Measurements from ENCODE around the gene UCMA.
"Not testable (repeated sequence)": the region's sequence is repeated elsewhere in the genome, so short reads cannot be mapped to it uniquely, and the experiment has no call there.

UCMA gene, protein sequence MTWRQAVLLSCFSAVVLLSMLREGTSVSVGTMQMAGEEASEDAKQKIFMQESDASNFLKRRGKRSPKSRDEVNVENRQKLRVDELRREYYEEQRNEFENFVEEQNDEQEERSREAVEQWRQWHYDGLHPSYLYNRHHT

DNA sequence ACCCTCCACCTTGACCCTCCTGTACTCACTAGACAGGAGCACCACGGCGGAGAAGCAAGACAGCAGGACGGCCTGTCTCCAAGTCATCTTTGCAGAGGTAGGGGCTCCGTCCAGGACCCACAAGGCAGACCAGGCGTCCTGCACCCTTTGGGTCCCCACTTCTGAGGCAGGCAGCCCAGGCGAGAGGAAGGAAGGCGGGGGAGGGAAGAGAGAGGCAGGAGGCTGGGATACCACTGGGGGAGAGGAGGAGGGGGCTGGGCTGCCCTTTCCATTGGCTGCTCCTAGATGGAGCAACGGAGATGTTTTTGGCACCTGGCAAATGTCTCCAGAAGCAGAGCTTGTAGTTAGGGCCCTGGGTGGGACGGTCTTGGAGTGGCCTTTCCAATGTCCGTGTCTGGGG is at the start of gene UCMA:
Gene UCMA (minus strand): TSS at position 203 of the 400 bp plus-strand sequence. CDS start 116 bp downstream, at position 87.
- no peaks in the 10 kb centered on the region for H3K36me3 Mint-ChIP-seq
- no peaks in the 10 kb centered on the region for H3K4me1 Mint-ChIP-seq
- H3K4me3 Mint-ChIP-seq, result no peak within 1 kb of the TSS
- H3K27ac Mint-ChIP-seq, result no peak within 1 kb of the TSS
- ATAC-seq, result no peak
- no peaks in the 10 kb centered on the region for H3K9me3 Mint-ChIP-seq
- no peak for DNase-seq (ENCODE audit: low spot score in 2 of 2)

DNA sequence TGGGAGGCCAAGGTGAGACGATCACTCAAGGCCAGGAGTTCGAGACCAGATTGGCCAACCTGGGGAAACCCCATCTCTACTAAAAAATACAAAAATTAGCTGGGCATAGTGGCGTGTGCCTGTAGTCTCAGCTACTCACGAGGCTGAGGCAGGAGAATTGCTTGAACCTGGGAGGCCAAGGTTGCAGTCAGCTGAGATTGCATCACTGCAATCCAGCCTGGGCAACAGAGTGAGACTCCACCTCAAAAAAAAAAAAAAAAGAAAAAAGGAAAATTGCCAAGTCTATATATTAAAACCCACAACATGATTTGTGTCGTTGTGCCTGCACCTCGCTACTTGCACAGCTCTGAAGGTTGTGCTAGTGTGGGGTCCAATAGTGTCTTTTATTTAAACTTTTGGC is 48.2 kb upstream of the UCMA start:
- H3K27ac Mint-ChIP-seq; H3K9me3 Mint-ChIP-seq; DNase-seq (ENCODE audit: low spot score in 2 of 2); ATAC-seq; H3K4me3 Mint-ChIP-seq; H3K4me1 Mint-ChIP-seq: not testable (repeated sequence)
- H3K36me3 Mint-ChIP-seq, result peaks cover 21% of the 10 kb centered on the region

DNA sequence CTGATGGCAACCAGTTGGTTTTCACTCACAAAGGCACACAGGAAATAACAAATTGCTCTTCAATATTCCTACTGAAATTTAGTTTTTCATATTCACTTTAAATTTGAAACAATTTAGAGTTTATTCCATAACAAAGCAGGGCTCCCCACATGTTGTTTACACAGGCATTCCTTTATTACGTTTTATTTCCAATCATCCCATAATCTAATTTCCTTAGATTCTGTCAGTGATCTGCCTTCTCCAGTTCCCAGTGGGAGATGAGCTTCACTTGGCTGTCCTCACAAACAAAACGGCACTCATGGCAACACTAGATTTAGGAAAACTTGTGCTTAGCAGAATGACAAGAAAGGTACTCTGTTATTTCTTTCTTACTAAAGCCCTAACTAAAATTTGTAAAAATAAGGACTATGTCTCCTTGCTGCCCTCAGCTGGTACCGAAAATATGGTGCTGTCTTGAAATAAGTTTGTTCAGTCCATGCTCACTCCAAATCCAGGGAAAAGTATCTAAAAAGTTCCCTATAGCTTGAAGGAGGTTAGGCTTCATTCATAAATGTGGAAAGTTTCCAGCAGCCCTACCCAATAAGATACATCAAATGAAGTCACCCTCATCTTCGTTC is 42.7 kb upstream of the UCMA start:
- Mint-ChIP-seq H3K9me3 (no peaks in the 10 kb centered on the region), H3K36me3 (peaks cover 14% of the 10 kb centered on the region), H3K4me3 (no peak overlapping the region), H3K4me1 (peaks cover 2% of the 10 kb centered on the region), H3K27ac (no peak overlapping the region)
- DNase-seq (ENCODE audit: low spot score in 2 of 2) (no peak), ATAC-seq (no peak)

DNA sequence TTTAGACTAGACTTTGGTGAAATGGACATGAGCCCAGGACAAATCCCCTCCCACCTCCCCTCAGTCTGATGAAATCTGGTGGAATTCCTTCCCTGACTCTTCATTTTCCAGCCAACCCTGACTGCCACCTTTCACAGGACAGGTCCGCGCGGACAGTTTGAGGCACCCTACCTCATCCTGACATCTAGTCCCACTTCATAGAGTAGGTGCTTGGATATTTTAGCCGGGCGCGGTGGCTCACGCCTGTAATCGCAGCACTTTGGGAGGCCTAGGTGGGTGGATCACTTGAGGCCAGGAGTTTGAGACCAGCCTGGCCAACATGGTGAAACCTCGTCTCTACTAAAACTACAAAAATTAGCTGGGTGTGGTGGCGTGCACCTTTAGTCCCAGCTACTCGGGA is 42.0 kb upstream of the UCMA start:
- H3K4me1 Mint-ChIP-seq; H3K9me3 Mint-ChIP-seq; H3K36me3 Mint-ChIP-seq; H3K4me3 Mint-ChIP-seq; DNase-seq (ENCODE audit: low spot score in 2 of 2); ATAC-seq; H3K27ac Mint-ChIP-seq: not testable (repeated sequence)

DNA sequence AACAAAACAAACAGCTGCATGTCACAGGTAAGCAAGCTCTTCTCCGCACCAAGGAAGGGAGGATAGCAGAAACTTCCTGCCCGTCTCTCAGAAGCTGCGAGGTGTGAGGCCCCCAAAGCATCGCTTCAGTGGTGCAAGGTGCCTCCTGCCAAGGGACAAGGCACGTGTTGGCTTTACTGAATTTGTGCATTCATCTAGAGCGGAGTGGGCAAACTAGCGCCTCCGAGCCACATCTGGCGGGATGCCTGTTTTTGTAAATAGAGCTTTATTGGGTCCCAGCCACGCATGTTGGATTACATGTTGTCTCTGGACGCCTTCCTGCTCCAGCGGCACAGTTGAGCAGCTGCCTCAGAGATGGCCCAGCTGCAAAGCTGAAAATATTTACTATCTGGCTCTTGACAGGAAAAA is 38.0 kb upstream of the UCMA start:
- ATAC-seq, result no peak
- Mint-ChIP-seq H3K4me1 (peaks cover 11% of the 10 kb centered on the region), H3K4me3 (no peak overlapping the region), H3K36me3 (no peaks in the 10 kb centered on the region), H3K27ac (no peak overlapping the region), H3K9me3 (no peaks in the 10 kb centered on the region)
- DNase-seq (ENCODE audit: low spot score in 2 of 2), result no peak

DNA sequence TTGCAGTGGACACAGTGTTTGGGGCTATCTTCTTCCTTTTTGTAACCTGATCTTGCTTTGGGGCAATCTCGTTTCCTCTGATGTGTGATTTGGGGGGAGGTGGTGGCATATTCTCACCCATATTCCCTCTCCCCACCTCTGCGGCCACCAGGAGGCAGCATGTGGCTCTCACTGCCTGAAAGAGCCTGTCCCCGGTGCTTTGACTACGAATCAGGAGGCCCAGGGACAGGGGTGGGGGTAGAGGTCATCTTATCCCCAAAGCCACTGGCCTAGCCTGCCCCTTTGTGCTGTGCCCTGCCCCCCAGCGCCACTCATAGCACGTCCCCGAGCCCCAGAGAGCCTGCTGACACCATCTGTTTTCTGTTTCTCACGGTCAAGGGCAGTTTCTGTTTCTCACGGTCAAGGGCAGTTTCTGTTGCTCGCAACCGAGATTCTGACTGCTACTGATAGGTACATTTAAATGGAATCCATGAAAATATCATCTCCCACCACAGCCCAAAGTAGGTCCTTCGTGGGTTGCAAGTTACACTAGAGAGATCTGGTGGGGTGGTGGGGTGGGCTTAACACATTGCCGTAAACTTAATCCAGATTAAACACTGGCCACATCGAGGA is 37.5 kb upstream of the UCMA start:
- no peak overlapping the region for H3K4me3 Mint-ChIP-seq

DNA sequence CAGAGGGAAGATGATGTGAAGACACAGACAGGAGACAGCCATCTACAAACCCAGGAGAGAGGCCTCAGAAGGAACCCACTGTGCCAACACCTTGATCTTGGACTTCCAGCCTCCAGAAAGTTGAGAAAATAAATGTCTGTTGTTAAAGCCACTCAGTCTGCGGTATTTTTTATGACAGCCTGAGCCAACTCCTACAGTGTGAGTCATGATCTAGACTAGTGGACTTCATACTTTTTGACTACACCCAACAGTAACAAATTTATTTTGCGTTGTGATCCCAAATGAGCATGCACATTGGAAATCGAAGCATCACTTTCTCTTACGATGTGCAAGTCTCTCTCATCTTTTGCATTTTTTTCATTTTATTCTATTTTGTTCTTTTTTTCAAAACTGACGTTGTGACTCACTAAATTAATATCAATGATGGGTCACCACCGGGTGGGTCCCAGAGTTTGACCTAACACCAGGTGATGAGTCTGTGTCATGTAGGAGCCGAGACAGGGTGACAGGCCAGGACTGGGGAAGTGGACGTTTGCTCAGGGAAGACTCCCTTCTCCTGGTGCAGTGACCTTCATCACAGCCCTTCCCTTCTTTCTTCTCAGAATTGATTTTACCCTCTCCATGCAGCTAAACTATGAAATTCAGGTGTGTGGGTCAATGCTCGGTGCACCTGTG is 36.8 kb upstream of the UCMA start:
- no peaks in the 10 kb centered on the region for H3K9me3 Mint-ChIP-seq
- H3K27ac Mint-ChIP-seq, result peak overlapping the region; percentile 68
- peaks cover 11% of the 10 kb centered on the region for H3K4me1 Mint-ChIP-seq
- H3K36me3 Mint-ChIP-seq, result no peaks in the 10 kb centered on the region
- no peak overlapping the region for H3K4me3 Mint-ChIP-seq
- no peak for DNase-seq (ENCODE audit: low spot score in 2 of 2)
- ATAC-seq, result no peak

More for the DNA sequence above, 37.5 kb upstream of the UCMA start:
- Mint-ChIP-seq H3K27ac (peak overlapping the region; percentile 68), H3K36me3 (no peaks in the 10 kb centered on the region), H3K4me1 (peaks cover 11% of the 10 kb centered on the region), H3K9me3 (no peaks in the 10 kb centered on the region)
- peak; percentile 82 for ATAC-seq
- DNase-seq (ENCODE audit: low spot score in 2 of 2), result peak; percentile 12 to 71

DNA sequence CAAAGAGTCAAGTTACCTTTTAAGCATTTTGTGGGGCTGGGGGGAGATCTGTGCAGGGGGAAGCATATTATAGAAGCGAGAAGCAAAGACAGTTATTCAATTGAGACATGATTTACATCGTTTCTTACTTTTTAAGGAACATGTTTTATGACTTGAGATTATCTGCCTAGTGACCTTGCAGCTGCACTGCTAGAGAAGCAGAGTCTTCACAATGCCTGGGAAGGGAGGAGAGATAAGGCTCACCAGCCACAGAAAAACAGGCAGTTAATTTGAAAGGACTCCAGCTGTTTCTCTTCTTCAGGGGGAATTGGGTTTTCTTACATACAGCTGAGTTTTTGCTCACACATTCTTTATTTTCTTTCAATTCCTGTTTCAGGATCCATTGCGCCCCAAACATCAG is 34.7 kb upstream of the UCMA start:
- no peak for ATAC-seq
- Mint-ChIP-seq H3K9me3 (no peaks in the 10 kb centered on the region), H3K4me3 (no peak overlapping the region), H3K27ac (no peak overlapping the region), H3K36me3 (no peaks in the 10 kb centered on the region), H3K4me1 (peaks cover 11% of the 10 kb centered on the region)
- DNase-seq (ENCODE audit: low spot score in 2 of 2), result no peak

DNA sequence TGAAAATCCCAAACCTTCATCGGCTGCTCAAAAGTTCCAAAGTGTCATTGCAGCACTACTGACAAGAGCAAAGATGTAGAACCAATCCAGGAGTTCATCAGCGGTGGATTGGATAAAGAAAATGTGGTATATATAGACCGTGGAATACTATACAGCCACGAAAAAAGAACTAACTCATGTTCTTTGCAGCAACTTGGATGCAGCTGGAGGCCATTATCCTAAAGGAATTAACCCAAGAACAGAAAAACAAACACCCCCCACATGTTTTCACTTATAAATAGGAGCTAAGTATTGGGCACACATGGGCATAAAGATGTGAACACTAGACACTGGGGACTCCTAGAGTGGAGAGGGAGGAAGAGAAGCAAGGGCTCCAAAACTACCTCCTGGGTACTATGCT is 34.1 kb upstream of the UCMA start:
- no peak overlapping the region for H3K4me3 Mint-ChIP-seq
- H3K9me3 Mint-ChIP-seq, result no peaks in the 10 kb centered on the region
- no peak overlapping the region for H3K27ac Mint-ChIP-seq
- DNase-seq (ENCODE audit: low spot score in 2 of 2) (no peak), ATAC-seq (no peak)
- peaks cover 11% of the 10 kb centered on the region for H3K4me1 Mint-ChIP-seq
- H3K36me3 Mint-ChIP-seq, result no peaks in the 10 kb centered on the region

DNA sequence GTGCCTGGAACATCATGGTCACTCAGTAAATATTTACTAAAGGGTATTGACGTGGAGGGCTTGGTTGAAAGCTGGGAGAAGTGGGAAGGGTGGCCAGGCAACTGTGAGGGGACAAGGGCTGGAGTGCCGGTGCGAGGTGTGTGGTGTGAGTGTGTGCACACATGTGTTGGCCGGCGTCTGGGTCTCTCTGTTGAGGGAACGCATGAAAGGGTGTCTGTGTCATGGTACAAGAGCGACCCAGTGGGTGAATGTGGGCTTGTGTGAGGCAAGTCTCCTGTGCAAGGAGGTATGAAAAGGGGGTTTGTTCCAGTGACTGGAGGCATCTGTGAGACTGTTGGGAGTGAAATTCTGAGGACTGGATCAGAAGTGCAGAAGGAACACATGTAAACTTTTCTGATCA is 29.4 kb upstream of the UCMA start:
- H3K4me1 Mint-ChIP-seq, result no peaks in the 10 kb centered on the region
- DNase-seq (ENCODE audit: low spot score in 2 of 2) (no peak), ATAC-seq (no peak)
- H3K9me3 Mint-ChIP-seq, result no peaks in the 10 kb centered on the region
- H3K36me3 Mint-ChIP-seq, result no peaks in the 10 kb centered on the region
- H3K4me3 Mint-ChIP-seq, result no peak overlapping the region
- H3K27ac Mint-ChIP-seq, result no peak overlapping the region

DNA sequence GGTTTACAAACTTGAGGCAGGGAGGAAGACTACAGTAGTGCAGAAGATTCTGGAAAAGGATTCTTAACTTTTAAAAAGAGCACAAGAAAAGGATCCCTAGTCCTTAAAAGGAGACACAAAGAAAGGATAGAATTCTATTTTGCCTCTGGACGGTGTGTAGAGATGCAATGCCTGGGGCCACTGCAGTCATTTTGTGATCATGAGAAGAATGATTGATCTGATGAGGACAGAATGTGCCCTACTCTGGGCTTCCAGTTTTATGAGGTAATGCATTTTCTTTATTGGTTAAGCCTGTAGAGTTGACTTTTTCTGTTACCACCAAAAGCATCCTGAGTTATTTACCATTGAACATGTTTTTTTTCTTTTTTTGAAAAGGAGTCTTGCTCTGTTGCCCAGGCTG is 28.3 kb upstream of the UCMA start:
- Mint-ChIP-seq H3K36me3 (no peaks in the 10 kb centered on the region), H3K9me3 (no peaks in the 10 kb centered on the region), H3K4me1 (no peaks in the 10 kb centered on the region), H3K27ac (no peak overlapping the region), H3K4me3 (no peak overlapping the region)
- ATAC-seq (no peak), DNase-seq (ENCODE audit: low spot score in 2 of 2) (no peak)

DNA sequence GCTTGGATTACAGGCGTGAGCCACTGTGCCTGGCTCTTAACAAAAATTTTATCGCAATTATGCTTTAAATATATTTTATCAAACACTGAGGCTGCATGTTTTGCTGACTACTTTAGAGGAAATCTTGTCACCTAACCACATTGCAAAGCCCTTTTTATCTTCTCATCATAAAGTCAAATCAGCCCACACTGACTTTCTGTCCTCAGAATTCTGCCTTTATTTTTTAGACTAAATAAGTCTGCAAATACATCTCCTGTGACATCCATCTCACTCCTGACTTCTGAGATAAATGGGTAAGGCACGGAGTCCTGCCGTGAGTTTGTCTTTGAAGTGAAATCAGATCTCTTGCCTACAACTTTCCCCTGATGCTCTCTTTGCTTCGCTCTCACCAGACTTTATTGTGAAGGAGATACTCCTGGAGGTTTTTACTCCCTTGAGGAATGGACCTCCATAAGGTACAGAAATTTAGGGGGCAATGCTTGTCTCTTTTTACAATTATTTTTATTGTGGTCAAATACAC is 23.5 kb upstream of the UCMA start:
- Mint-ChIP-seq H3K4me3 (no peak overlapping the region), H3K36me3 (no peaks in the 10 kb centered on the region), H3K4me1 (no peaks in the 10 kb centered on the region)

DNA sequence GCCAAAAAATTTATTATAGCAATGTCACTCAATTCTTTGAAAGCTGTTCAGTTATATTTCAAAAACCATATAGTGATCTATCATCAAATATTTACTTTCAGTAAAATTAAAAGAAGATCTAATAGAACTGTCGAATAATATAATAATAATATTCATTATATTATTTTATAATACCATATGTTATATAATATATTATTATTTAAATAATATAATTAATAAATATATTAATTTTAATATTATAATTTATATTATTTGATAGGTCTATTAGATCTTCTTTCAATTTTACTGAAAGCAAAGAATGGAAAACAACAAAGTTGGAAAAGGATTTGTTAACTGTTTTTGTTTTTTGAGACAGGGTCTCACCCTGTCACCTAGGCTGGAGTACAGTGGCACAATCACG is 22.5 kb upstream of the UCMA start:
- DNase-seq (ENCODE audit: low spot score in 2 of 2), result no peak
- Mint-ChIP-seq H3K36me3 (no peaks in the 10 kb centered on the region), H3K4me3 (no peak overlapping the region), H3K4me1 (no peaks in the 10 kb centered on the region), H3K27ac (no peak overlapping the region), H3K9me3 (no peaks in the 10 kb centered on the region)
- no peak for ATAC-seq

More for the DNA sequence above, 23.5 kb upstream of the UCMA start:
- H3K27ac Mint-ChIP-seq, result no peak overlapping the region
- DNase-seq (ENCODE audit: low spot score in 2 of 2) (no peak), ATAC-seq (no peak)
- no peaks in the 10 kb centered on the region for H3K9me3 Mint-ChIP-seq

DNA sequence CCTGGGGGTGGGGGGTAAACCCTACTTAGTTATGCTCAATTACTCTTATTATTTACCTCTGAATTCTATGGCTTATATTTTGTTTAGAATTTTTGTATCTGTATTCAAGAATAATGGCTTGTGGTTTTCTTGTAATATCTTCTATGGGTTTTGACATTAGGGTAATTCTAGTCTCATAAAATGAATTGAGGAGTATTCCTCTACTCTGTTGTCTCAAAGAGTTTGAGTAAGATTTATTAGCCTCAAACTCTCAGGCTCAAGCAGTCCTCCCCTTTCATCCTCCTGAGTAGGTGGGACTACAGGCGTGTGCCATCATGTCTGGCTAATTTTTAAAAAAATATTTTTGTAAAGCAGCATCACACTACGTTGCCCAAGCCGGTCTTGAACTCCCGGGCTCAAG is 19.6 kb upstream of the UCMA start:
- H3K4me3 Mint-ChIP-seq, result no peak overlapping the region
- no peaks in the 10 kb centered on the region for H3K9me3 Mint-ChIP-seq
- no peak overlapping the region for H3K27ac Mint-ChIP-seq

DNA sequence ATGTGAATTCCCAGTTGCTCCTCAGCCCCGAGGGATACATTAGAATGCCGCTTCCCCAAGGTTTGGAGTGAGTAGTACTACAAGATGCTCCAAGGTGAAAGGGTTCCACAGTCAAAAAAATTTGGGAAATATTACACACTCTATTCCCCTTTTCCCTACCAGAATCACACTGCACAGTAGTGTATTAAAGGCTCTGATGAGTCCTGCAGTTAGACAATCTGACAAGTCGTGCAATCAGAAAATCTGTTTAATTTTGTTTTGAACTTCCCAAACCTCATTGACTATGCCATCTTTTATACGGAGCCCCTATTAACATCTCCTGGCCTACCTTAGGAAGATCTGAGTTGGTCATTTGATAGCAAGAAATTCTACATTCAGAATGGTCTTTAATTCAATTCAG is 13.6 kb upstream of the UCMA start:
- DNase-seq (ENCODE audit: low spot score in 2 of 2), result no peak
- ATAC-seq, result no peak
- no peaks in the 10 kb centered on the region for H3K36me3 Mint-ChIP-seq
- H3K9me3 Mint-ChIP-seq, result no peaks in the 10 kb centered on the region
- H3K4me3 Mint-ChIP-seq, result no peak overlapping the region
- no peak overlapping the region for H3K27ac Mint-ChIP-seq
- H3K4me1 Mint-ChIP-seq, result no peaks in the 10 kb centered on the region

More for the DNA sequence above, 19.6 kb upstream of the UCMA start:
- no peak for DNase-seq (ENCODE audit: low spot score in 2 of 2)
- ATAC-seq, result no peak
- Mint-ChIP-seq H3K36me3 (no peaks in the 10 kb centered on the region), H3K4me1 (no peaks in the 10 kb centered on the region)

DNA sequence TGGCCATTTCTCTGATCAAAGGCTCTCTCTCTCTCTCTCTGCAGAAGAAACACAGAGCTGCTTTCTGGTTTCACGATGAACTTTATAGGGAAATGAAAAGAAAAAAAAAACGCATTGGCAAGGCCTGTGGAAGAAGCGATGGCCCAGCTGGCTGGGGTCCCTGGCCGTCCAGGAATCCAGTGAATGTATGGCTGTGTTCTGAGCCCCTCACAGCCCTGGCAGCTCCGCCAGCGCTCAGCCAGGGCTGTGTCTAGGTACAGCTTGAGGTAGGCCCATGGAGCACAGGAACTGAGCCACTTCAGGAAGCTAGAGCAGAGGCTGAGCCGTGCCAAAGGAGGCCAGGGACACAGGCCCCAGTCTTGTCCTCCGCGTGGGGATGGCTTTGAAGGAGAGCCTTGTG is 13.1 kb upstream of the UCMA start:
- H3K9me3 Mint-ChIP-seq, result no peaks in the 10 kb centered on the region
- no peak overlapping the region for H3K27ac Mint-ChIP-seq
- H3K4me3 Mint-ChIP-seq, result no peak overlapping the region
- DNase-seq (ENCODE audit: low spot score in 2 of 2) (no peak), ATAC-seq (peak; percentile 11)
- no peaks in the 10 kb centered on the region for H3K36me3 Mint-ChIP-seq
- no peaks in the 10 kb centered on the region for H3K4me1 Mint-ChIP-seq

All from stimulated activated effector memory CD8-positive, alpha-beta T cell treated with anti-CD3 and anti-CD28 coated beads, Interleukin-12 subunit alpha, Interleukin-12 subunit beta, amount 100 ng/mL, for 72 hours (primary cell).